Epithelial cell of proximal tubule (primary cell): Measurements from ENCODE around the gene DACH2. TPM values are rescaled to one million over a fixed set of nuclear protein-coding genes. Genes with fewer than 3 reads are reported as not detected.
"Not testable (repeated sequence)": the region's sequence is repeated elsewhere in the genome, so short reads cannot be mapped to it uniquely, and the experiment has no call there.

Source experiments
- DNase-seq: peaks from one replicate; pipeline ENCODE4 v3.0.0-alpha.2; 2011; ENCODE audit warnings: low read depth
- H3K4me3 ChIP-seq: 2 replicates; pipeline ENCODE4 v1.5.1; 2011; ENCODE audit warnings: low read depth, mild to moderate bottlenecking, low read length
- CTCF ChIP-seq: conservative IDR thresholded peaks from 2 replicates; pipeline ENCODE4 v1.5.1; 2012; ENCODE audit warnings: low read depth, mild to moderate bottlenecking, low read length
- total RNA-seq: library from RNA; depleted of rRNA; stranded (reverse); fragments of >200 nt; gene quantifications from 2 replicates; pipeline ENCODE4 v1.2.3, GENCODE V29; 2015

Gene DACH2
- total RNA-seq, 1 donor from 2014 or later: not detected

- no peak for DNase-seq
- TF ChIP-seq CTCF: no peak
- H3K4me3 ChIP-seq: no peak overlapping the region
These were observed 6.5 kb upstream of the DACH2 start for GRCh38 chrX:86141786-86142185.

DNA sequence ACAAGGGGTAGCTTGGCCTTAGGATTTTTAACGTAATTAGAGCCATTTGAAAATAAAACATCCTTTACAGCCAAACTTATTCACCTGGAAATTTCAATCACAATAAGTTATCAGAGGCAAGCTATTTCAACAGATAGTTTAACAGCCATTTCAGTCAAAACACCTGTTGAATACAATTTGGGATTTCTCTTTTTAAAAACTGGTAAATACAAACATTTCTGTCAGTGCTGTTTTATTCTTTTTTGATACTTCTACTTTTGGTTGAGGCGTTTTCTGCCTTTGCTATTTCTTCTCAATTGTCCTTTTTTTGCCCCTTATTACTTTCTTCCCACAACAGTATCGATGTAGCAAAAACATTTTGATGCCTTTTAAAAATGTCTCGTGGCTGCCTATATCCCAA is 2.1 kb upstream of the DACH2 start:
- DNase-seq: no peak
- TF ChIP-seq CTCF: no peak
- H3K4me3 ChIP-seq: no peak overlapping the region

DNA sequence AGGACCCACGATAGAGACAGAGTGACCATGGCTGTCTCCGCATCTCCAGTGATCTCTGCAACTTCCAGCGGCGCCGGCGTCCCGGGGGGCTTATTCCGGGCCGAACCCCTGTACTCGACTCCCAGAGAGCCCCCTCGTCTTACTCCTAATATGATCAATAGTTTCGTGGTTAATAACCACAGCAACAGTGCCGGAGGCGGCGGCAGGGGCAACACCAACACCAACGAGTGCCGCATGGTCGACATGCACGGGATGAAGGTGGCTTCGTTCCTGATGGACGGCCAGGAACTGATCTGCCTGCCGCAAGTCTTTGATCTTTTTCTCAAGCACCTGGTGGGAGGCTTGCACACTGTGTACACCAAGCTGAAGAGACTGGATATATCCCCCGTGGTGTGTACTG is 343 bp downstream of the DACH2 start:
- no peak for TF ChIP-seq CTCF
- no peak for DNase-seq
- H3K4me3 ChIP-seq: peak overlapping the region; percentile 61

DNA sequence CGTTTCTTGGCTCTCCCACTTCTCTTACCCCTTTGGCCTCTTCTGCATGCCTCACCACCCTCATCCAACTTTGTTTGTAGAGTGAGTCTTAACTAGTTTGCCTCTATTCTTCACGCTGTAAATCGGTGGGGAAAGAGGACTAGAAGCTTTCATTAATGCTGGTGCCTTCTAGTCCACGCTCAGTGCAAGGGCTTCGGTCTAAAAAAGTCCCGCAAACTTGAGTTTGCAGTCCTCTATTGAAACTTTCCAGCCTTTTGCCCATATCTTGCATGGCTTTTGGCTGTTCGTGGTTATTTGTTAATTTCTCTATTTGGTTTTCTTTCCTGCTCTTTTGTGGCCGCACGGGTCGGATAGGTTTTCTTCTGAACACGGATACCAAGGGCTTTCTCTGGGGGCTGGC is 868 bp downstream of the DACH2 start:
- no peak for TF ChIP-seq CTCF
- no peak overlapping the region for H3K4me3 ChIP-seq
- no peak for DNase-seq

DNA sequence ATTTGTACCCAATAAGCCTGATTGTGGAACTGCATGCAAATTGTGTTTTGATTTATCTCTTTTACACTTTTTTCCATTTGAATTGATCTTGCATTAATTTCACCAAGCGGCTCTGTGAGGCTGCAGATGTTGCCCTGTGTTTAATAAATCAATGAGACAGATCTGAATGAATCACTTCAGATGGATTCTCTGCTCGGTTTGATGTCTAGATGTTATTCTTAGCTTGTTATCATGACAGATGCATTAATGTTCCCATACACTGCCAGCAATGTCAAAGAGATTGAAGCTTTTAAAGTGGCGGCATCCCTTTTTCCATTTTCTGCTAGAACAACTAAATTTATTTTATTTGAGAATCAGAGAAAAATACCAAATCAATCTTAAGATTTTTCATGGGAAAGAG is 6.3 kb downstream of the DACH2 start:
- TF ChIP-seq CTCF: no peak
- no peak overlapping the region for H3K4me3 ChIP-seq
- DNase-seq: no peak

DNA sequence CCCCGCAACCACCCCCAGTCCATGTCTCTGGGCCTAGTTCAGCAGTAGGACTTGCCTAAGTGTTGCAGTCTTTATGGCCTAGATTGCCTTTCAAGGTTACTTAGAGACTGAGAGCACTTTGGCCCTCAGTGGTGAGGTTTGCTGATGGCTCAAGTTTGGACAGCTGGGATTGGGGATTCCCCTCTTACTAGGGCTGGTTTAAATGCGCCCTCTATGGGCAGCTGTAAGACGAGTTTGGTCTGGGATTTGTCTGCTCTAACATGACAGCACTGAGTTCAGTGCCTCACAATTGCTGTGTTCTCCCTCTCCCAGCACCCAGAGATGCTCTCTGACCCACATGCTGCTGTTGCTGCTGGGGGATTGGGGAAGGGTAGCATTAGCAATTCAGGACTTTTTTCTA is 23.1 kb downstream of the DACH2 start:
- no peak for DNase-seq
- H3K4me3 ChIP-seq: no peak overlapping the region
- peak; percentile 52 for TF ChIP-seq CTCF

- DNase-seq: no peak
- no peak for TF ChIP-seq CTCF
- no peak overlapping the region for H3K4me3 ChIP-seq
These were observed 30.7 kb downstream of the DACH2 start for GRCh38 chrX:86178906-86179305.

GRCh38 chrX:86181325-86181724 is 33.1 kb downstream of the DACH2 start:
- not testable (repeated sequence) for DNase-seq, H3K4me3 ChIP-seq
